ENCODE measurements around the gene C6orf132. TPM values are rescaled to one million over a fixed set of nuclear protein-coding genes. Genes with fewer than 3 reads are reported as not detected.

C6orf132 gene
- total and polyA plus RNA-seq, 2 of the 8 experiments (the other 6 are each of a cell fraction or from before 2014, with no cell fraction given) = 31.5 to 64.0 TPM

- H2AK5ac ChIP-seq (ENCODE audit: low read depth, low read length) = no peak overlapping the region
- DNase-seq (ENCODE audit: low read depth in 1 of 2, low spot score in 2 of 2) = no peak
- H3K79me2 ChIP-seq (ENCODE audit: control insufficient read depth in 1 of 2, insufficient read depth in 2 of 2, low read length in 2 of 2) = peaks cover 0 to 15% of the 10 kb centered on the region in 2 experiments; a peak in 1 of 4 replicates
- H3K4ac ChIP-seq (replicated peaks; ENCODE audit: insufficient read length, low read depth, low read length) = no peak overlapping the region
- no peak overlapping the region for H2BK12ac ChIP-seq (ENCODE audit: low read depth, low read length)
- H3K27me3 ChIP-seq (replicated peaks in 1 of 4; ENCODE audit: control insufficient read depth in 3 of 4, extremely low read depth in 1 of 4, insufficient read depth in 3 of 4, low read length in 3 of 4) = no peaks in the 10 kb centered on the region
- H4K91ac ChIP-seq (replicated peaks; ENCODE audit: insufficient read length, low read length) = no peak overlapping the region
- H3K36me3 ChIP-seq (ENCODE audit: control insufficient read depth in 2 of 4, insufficient read depth in 4 of 4, low read length in 3 of 4) = peaks cover 21 to 59% (median 33%) of the 10 kb centered on the region in 4 experiments
- no peak overlapping the region for H3K56ac ChIP-seq (replicated peaks; ENCODE audit: insufficient read length, low read depth, low read length)
- H3K4me3 ChIP-seq (ENCODE audit: extremely low read depth in 1 of 4, insufficient read depth in 2 of 4, low read depth in 3 of 4, low read length in 4 of 4) = no peak overlapping the region
- H2BK5ac ChIP-seq (ENCODE audit: low read depth, low read length) = peak overlapping the region; percentile 24; the same call in 1 of the 2 replicates
- no peak overlapping the region for H2BK20ac ChIP-seq (ENCODE audit: low read length)
- peaks cover 19% of the 10 kb centered on the region for H3K79me1 ChIP-seq (ENCODE audit: low read depth, low read length)
- FAIRE-seq = no peak
- TF ChIP-seq SIRT6 (IDR thresholded peaks at IDR 0.05; ENCODE audit: low read length) (no peak), TAF1 (IDR thresholded peaks at IDR 0.05; ENCODE audit: low read depth, low read length) (no peak), KDM1A (IDR thresholded peaks at IDR 0.05; ENCODE audit: borderline replicate concordance, low read length) (no peak), BRCA1 (IDR thresholded peaks at IDR 0.05; ENCODE audit: low read depth, low read length) (no peak), PHF8 (conservative IDR thresholded peaks at IDR 0.05; ENCODE audit: low read depth, low read length) (no peak)
- H3K14ac ChIP-seq (ENCODE audit: insufficient read length) = no peak overlapping the region
- H3K4me2 ChIP-seq (ENCODE audit: insufficient read depth in 1 of 2, low read depth in 2 of 2, low read length in 2 of 2) = no peak overlapping the region
- POLR2A ChIA-PET (ENCODE audit: partially characterized antibody) = interaction anchor here (0.9 to 4.9 kb wide), 9 partner anchors 9 to 79 kb away, joined by 3 to 22 read pairs (median 5); partner anchors contain the start of gene C6orf132
- no peak overlapping the region for H3K18ac ChIP-seq (ENCODE audit: extremely low read depth, low read length)
- no peak overlapping the region for H4K8ac ChIP-seq (ENCODE audit: extremely low read depth, insufficient read depth, low read length)
- H3K9me3 ChIP-seq (ENCODE audit: insufficient read depth in 2 of 2, low read depth in 1 of 2, low read length in 1 of 2) = no peaks in the 10 kb centered on the region
- no peaks in the 10 kb centered on the region; a peak in 1 of 7 replicates for H3K4me1 ChIP-seq (replicated peaks in 1 of 4; ENCODE audit: control insufficient read depth in 3 of 4, insufficient read depth in 4 of 4, low read length in 3 of 4)
- H2AFZ ChIP-seq (ENCODE audit: low read length) = no peak overlapping the region
- H2BK15ac ChIP-seq (ENCODE audit: low read length) = no peak overlapping the region
- H2BK120ac ChIP-seq (replicated peaks; ENCODE audit: low read depth, low read length) = no peak overlapping the region
- peaks cover 4 to 20% of the 10 kb centered on the region in 2 experiments for H4K20me1 ChIP-seq (replicated peaks in 1 of 2; ENCODE audit: control insufficient read depth in 1 of 2, insufficient read depth in 2 of 2, low read length in 2 of 2)
- no peaks in the 10 kb centered on the region; the same call in 1 of the 2 replicates for H3K23me2 ChIP-seq (ENCODE audit: low read depth, low read length)
- H3K23ac ChIP-seq (ENCODE audit: insufficient read length) = no peak overlapping the region
- H3K27ac ChIP-seq (ENCODE audit: low read depth, low read length) = no peak overlapping the region
- WGBS, 2 experiments (ENCODE audit: extremely low coverage in 1 of 2, insufficient coverage in 1 of 2, insufficient read length in 1 of 2, insufficient replicate concordance in 2 of 2, low coverage in 1 of 2, low lambda C conversion rate in 2 of 2, missing lambda C conversion rate in 1 of 2) = 80% methylated on average over 5 of the region's 9 CpGs; no CpG with 5 or more reads in 1 of the 2 experiments
- no peak overlapping the region for H4K5ac ChIP-seq (ENCODE audit: insufficient read length, low read depth, low read length)
- CTCF ChIA-PET (ENCODE audit: partially characterized antibody) = interaction anchor here (0.7 to 2.6 kb wide), 10 partner anchors 12 to 43 kb away, joined by 3 to 9 read pairs (median 4); no protein-coding TSS in a partner anchor
- H3K9ac ChIP-seq (replicated peaks in 1 of 4; ENCODE audit: extremely low read depth in 1 of 4, low read depth in 3 of 4, low read length in 3 of 4) = no peak overlapping the region
These were observed 18.1 kb downstream of the C6orf132 start for GRCh38 chr6:42124223-42124836.

Data from H1 (cell line).